Measurements from ENCODE around the gene EML4.

- TF ChIP-seq CTCF (IDR thresholded peaks at IDR 0.05) (no peak), POLR2A (IDR thresholded peaks at IDR 0.05) (no peak)
Measured at GRCh38 chr2:42187886-42188285, 18.7 kb downstream of the EML4 start.
